Glomerular endothelial cell (primary cell): Measurements from ENCODE around the gene CCDC201. TPM values are rescaled to one million over a fixed set of nuclear protein-coding genes. Genes with fewer than 3 reads are reported as not detected.
A peak's percentile ranks its signal among the peaks of the same experiment; 100 is the strongest.

Experiments used
- DNase-seq: peaks from one replicate; pipeline ENCODE4 v3.0.0-alpha.2; 2011; ENCODE audit warnings: low read depth, low spot score; ENCODE audit errors: extremely low read depth
- total RNA-seq: library from RNA; depleted of rRNA; stranded (reverse); fragments of >200 nt; gene quantifications from 2 replicates; pipeline ENCODE4 v1.2.3, GENCODE V29; 2015

Gene CCDC201
- not detected in 2 replicates for total RNA-seq

GRCh38 chr7:45873035-45873354 is at the start of gene CCDC201:
TSS of gene CCDC201 (minus strand) at chr7:45873082. CDS start at chr7:45873007, 75 bp downstream.
- DNase-seq = no peak

- peak; percentile 73 for DNase-seq
These were observed 49.0 kb upstream of the CCDC201 start for GRCh38 chr7:45921699-45922519.

GRCh38 chr7:45921381-45921698 is 48.5 kb upstream of the CCDC201 start:
- DNase-seq = no peak

- DNase-seq = no peak
These were observed 47.9 kb upstream of the CCDC201 start, which contains the start of gene IGFBP3 for GRCh38 chr7:45920502-45921380. TSS of gene IGFBP3 (minus strand) at chr7:45921272. CDS start at chr7:45921140, 132 bp downstream.

GRCh38 chr7:45919993-45920459 is 47.1 kb upstream of the CCDC201 start:
- no peak for DNase-seq

GRCh38 chr7:45919231-45919784 is 46.4 kb upstream of the CCDC201 start:
- DNase-seq = no peak

GRCh38 chr7:45918556-45918955 is 45.7 kb upstream of the CCDC201 start:
- DNase-seq = no peak

- peak; percentile 23 for DNase-seq
These were observed 44.8 kb upstream of the CCDC201 start for GRCh38 chr7:45917658-45918057.

- no peak for DNase-seq
These were observed 44.2 kb upstream of the CCDC201 start for GRCh38 chr7:45917064-45917463.

- no peak for DNase-seq
These were observed 42.7 kb upstream of the CCDC201 start for GRCh38 chr7:45915606-45916005.

- DNase-seq = no peak
These were observed 42.0 kb upstream of the CCDC201 start for GRCh38 chr7:45914911-45915310.

GRCh38 chr7:45912972-45913371 is 40.1 kb upstream of the CCDC201 start:
- DNase-seq = no peak

- no peak for DNase-seq
These were observed 38.4 kb upstream of the CCDC201 start for GRCh38 chr7:45911311-45911710.

- DNase-seq = no peak
These were observed 38.0 kb upstream of the CCDC201 start for GRCh38 chr7:45910855-45911254.

GRCh38 chr7:45909561-45909960 is 36.7 kb upstream of the CCDC201 start:
- no peak for DNase-seq

GRCh38 chr7:45902820-45903219 is 29.9 kb upstream of the CCDC201 start:
- DNase-seq = no peak

- DNase-seq = no peak
These were observed 28.7 kb upstream of the CCDC201 start for GRCh38 chr7:45901566-45901965.

- DNase-seq = no peak
These were observed 25.3 kb upstream of the CCDC201 start for GRCh38 chr7:45898222-45898621.

GRCh38 chr7:45897042-45897690 is 24.3 kb upstream of the CCDC201 start:
- DNase-seq = no peak

GRCh38 chr7:45894665-45895062 is 21.8 kb upstream of the CCDC201 start:
- DNase-seq = no peak
